GM18951 (cell line): Measurements from ENCODE around the gene COX5A.
"Not testable (repeated sequence)": the region's sequence is repeated elsewhere in the genome, so short reads cannot be mapped to it uniquely, and the experiment has no call there.

Experiments used
- POLR2A ChIP-seq: IDR thresholded peaks from 4 replicates; pipeline ENCODE4 v1.6.1; 2011; ENCODE audit warnings: mild to moderate bottlenecking; ENCODE audit not compliant: insufficient read length, insufficient read depth; ENCODE audit errors: extremely low read depth
- in situ Hi-C: fragments of 300-500 bp; cut with MboI; formaldehyde crosslinking; loops from one replicate; pipeline ENCODE4 v1.12.0; 2022; ENCODE audit warnings: low sequenced_read_pairs, mixed read lengths, inconsistent platforms; ENCODE audit not compliant: unreplicated experiment

COX5A gene

GRCh38 chr15:74888716-74889115 is 49.2 kb downstream of the COX5A start:
- in situ Hi-C loops, result no loop called here

DNA sequence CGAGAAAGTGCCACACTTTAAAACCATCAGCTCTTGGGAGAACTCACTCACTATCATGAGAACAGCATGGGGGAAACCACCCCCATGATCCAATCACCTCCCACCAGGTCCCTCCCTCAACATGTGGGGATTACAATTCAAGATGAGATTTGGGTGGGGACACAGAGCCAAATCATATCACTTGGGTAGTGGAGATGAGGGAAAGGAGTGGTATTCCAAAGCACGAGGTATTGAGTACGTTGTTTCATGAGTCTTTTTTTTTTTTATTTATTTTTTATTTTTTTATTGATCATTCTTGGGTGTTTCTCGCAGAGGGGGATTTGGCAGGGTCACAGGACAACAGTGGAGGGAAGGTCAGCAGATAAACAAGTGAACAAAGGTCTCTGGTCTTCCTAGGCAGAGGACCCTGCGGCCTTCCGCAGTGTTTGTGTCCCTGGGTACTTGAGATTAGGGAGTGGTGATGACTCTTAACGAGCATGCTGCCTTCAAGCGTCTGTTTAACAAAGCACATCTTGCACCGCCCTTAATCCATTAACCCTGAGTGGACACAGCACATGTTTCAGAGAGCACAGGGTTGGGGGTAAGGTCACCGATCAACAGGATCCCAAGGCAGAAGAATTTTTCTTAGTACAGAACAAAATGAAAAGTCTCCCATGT is 50.2 kb downstream of the COX5A start:
- in situ Hi-C loops, result not testable (repeated sequence)

More at GRCh38 chr15:74888716-74889115, 49.2 kb downstream of the COX5A start:
- no peak for TF ChIP-seq POLR2A

DNA sequence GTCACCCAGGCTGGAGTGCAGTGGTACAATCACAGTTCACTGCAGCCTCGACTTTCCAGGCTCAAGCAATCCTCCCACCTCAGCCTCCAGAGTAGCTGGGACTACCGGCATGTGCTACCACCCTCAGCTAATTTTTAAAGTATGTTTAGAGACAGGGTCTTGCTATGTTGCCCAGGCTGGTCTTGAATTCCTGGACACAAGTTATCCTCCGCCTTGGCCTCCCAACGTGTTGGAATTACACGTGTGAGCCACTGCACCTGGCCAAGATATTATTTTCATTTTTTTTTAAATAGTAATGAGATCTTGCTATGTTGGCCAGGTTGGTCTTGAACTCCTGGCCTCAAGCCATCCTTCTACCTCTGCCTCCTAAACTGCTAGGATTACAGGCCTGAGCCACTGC is 52.4 kb downstream of the COX5A start:
- no peak for TF ChIP-seq POLR2A
- in situ Hi-C loops, result no loop called here

- in situ Hi-C loops, result no loop called here
- TF ChIP-seq POLR2A, result no peak
Observed at GRCh38 chr15:74884428-74885223, 53.2 kb downstream of the COX5A start.

GRCh38 chr15:74882528-74882927 is 55.3 kb downstream of the COX5A start:
- no peak for TF ChIP-seq POLR2A
- in situ Hi-C loops, result no loop called here

- no peak for TF ChIP-seq POLR2A
- in situ Hi-C loops, result no loop called here
Observed at GRCh38 chr15:74878273-74878672, 59.6 kb downstream of the COX5A start.

DNA sequence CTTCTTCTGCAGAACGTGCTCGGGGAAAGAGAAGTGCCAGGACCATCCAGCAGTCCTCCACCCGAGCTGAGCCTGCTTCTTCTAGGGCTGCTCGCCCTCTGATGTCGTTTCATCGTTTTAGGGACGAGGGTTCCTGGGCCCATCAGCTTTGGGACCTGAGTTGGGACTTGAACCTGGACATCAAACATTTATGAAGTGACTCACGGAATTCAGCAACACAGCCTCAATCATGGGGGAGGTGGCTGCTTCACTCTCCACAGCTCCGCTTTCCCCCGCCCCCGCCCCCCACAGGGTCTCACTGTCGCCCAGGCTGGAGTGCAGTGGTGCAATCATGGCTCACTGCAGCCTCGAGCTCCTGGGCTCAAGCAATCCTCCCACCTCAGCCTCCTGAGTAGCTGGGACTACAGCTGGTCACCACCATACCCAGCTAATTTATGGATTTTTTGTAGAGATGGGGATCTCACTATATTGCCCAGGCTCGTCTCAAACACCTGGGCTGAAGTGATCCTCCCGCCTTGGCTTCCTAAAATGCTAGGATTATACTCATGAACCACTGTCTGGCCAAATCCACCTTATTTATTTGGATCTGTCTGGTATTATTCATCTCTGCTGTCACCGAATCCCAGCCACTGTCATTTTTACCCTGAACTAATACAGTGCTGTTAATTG is 64.0 kb downstream of the COX5A start:
- TF ChIP-seq POLR2A, result no peak
- in situ Hi-C loops, result no loop called here

DNA sequence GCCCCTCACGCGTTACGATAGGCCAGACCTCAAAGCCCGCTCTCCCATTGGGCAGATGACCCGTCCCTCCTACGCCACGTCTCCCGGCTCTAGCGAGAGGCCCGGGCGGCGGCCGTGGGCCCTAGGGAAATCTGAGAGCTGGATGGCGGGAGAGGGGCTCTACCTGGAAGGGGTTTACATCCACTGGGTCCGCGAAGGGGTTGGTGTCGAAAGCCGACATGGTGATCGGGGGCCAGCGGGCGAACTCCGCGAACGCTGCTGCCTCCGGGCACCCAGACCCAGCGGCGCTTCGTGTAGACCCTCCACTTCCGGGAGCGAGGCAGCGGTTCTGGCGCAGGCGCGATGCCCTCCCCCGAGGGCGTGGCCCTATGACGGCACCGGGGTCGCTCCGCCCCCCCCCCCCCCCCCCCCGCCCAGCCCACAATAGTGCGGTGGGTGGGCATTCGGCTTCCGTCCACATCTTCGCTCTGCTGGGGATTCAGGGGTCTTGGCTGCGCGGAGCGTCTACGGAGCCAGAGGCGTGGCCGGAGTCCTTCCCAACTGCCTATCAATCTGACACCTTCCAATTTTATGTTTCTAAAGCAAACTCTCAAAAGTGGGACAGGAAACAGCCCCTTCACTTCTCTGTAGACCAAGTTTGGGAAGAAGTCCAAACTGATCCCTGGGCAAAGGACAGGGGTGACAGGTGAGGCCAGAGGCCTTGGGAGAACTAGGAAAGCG is 64.7 kb downstream of the COX5A start, which contains the start of gene SCAMP2:
Gene SCAMP2 (minus strand): TSS at position 330 of the 720 bp plus-strand sequence. CDS start 110 bp downstream, at position 220.
- peak; percentile 89 for TF ChIP-seq POLR2A
- in situ Hi-C loops, result no loop called here

- TF ChIP-seq POLR2A, result no peak
Observed at GRCh38 chr15:74872702-74873035, 65.2 kb downstream of the COX5A start.

GRCh38 chr15:74870436-74871215 is 67.2 kb downstream of the COX5A start:
- no peak for TF ChIP-seq POLR2A
- in situ Hi-C loops, result no loop called here

More at GRCh38 chr15:74872702-74873035, 65.2 kb downstream of the COX5A start:
- in situ Hi-C loops, result no loop called here
